GM10248 (cell line): ENCODE data around the gene ZNF3.

Experiments used
- CTCF ChIA-PET: fragments of 300-600 bp; sonication (Branson Sonifier 250); formaldehyde crosslinking; extraction: SDS; loops from one replicate; lab custom pipeline; 2021; ENCODE audit warnings: antibody characterized with exemption; lab: Yijun Ruan, JAX
- POLR2A ChIA-PET: fragments of 350-650 bp; sonication (Branson Sonifier 250); formaldehyde crosslinking; extraction: SDS; loops from one replicate; lab custom pipeline; 2020; ENCODE audit warnings: antibody characterized with exemption; lab: Yijun Ruan, JAX
- DNase-seq: peaks from one replicate; pipeline ENCODE4 v3.0.0; 2012; ENCODE audit errors: extremely low spot score
- CTCF ChIP-seq: IDR thresholded peaks from 2 replicates; pipeline ENCODE4 v1.5.1; 2012; ENCODE audit warnings: mild to moderate bottlenecking, low read depth; ENCODE audit errors: extremely low read depth, missing control alignments, control extremely low read depth

Gene ZNF3

GRCh38 chr7:100111156-100111555 lies 29.6 kb upstream of the ZNF3 start:
- ChIA-PET CTCF (interaction anchor here (0.8 to 2.7 kb wide), 3 partner anchors 9 to 20 kb away, joined by 3 to 14 read pairs (median 3); partner anchors contain the start of genes AP4M1 and MCM7), POLR2A (no interaction called here)
- TF ChIP-seq CTCF: no peak
- DNase-seq: no peak

GRCh38 chr7:100109521-100110163 lies 28.1 kb upstream of the ZNF3 start:
- POLR2A ChIA-PET: interaction anchor here (0.6 kb wide), 1 partner anchor 80 kb away, joined by 3 read pairs; no protein-coding TSS in a partner anchor
- TF ChIP-seq CTCF: no peak
- CTCF ChIA-PET: no interaction called here
- no peak for DNase-seq

GRCh38 chr7:100107890-100108289 lies 26.4 kb upstream of the ZNF3 start:
- ChIA-PET CTCF (no interaction called here), POLR2A (no interaction called here)
- DNase-seq: no peak
- TF ChIP-seq CTCF: no peak

DNA sequence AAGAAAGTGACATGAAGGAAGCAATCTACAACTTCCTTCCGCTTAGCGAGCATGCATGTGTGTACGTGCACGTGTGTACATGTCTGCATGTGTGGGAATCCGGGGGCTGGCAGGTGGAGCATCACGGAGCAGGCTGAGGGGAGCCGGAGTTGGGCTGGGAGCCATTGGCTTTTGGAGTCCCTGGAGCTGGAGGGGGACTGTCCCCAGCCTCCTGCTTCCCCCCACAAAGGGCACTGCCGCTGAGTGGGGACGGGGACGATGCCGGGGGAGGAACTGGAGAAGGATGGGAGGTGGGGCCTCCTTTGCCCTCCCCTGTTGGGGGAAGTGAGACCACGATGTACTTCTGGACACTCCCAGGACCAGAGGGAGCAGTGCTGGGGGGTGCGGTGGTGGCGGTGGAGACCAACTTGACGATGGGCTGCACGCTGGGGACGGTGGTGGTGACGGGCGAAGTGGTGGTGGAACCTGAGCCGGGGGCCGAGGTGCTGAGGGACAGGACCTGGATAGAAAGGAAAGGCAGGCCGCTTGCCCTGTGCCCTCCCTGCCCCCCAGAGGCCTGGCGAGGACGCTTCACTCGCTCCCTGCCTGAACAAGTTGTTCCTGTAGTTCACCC lies 25.7 kb upstream of the ZNF3 start:
- no peak for TF ChIP-seq CTCF
- POLR2A ChIA-PET: no interaction called here
- CTCF ChIA-PET: no interaction called here
- DNase-seq: no peak

GRCh38 chr7:100106633-100107032 lies 25.1 kb upstream of the ZNF3 start:
- no peak for TF ChIP-seq CTCF
- DNase-seq: no peak
- ChIA-PET POLR2A (interaction anchor here (0.6 kb wide), 1 partner anchor 568 kb away, joined by 12 read pairs; no protein-coding TSS in a partner anchor), CTCF (no interaction called here)

DNA sequence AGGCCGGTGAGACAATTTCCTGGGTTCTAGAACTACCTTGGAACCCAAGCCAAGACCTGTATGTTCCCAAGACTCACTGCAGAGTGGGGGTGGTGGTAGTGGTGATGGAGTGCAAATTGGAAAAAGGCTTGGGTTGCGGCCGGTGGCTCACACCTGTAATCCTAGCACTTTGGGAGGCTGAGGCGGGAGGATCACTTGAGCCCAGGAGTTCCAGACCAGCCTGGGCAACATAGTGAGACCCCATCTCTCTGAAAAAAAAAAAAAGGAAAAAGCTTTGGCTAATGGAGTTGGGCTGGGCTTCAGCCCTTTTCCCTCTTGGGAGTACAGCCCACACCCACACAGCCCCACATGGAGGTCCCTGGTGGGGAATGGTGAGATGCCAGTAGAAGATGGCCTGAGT lies 24.0 kb upstream of the ZNF3 start:
- no peak for TF ChIP-seq CTCF
- DNase-seq: no peak
- POLR2A ChIA-PET: interaction anchor here (0.9 kb wide), 1 partner anchor 19 kb away, joined by 4 read pairs; no protein-coding TSS in a partner anchor
- CTCF ChIA-PET: interaction anchor here (1.9 kb wide), 1 partner anchor 9 kb away, joined by 9 read pairs; no protein-coding TSS in a partner anchor
